HEK293 (cell line): ENCODE measurements around the gene ETV6.

Source experiments
- ATF2 ChIP-seq: fragments of 450-650 bp; formaldehyde crosslinking; IDR thresholded peaks from 2 replicates; pipeline ENCODE4 v1.5.1; 2016; ENCODE audit warnings: missing biosample characterization, missing genetic modification characterization, low read depth
- BCL11B ChIP-seq: fragments of 450-650 bp; formaldehyde crosslinking; IDR thresholded peaks from 2 replicates; pipeline ENCODE4 v1.5.1; 2016; ENCODE audit warnings: low read depth, missing biosample characterization, missing genetic modification characterization
- CTCF ChIP-seq: fragments of 450-650 bp; formaldehyde crosslinking; IDR thresholded peaks from 2 replicates; pipeline ENCODE4 v1.5.1; 2016; ENCODE audit warnings: missing biosample characterization, missing genetic modification characterization
- KLF1 ChIP-seq: fragments of 450-650 bp; formaldehyde crosslinking; IDR thresholded peaks from 2 replicates; pipeline ENCODE4 v1.5.1; 2016; ENCODE audit warnings: missing biosample characterization, missing genetic modification characterization
- PBX3 ChIP-seq: sonication (generic); formaldehyde crosslinking; IDR thresholded peaks from 2 replicates; pipeline ENCODE4 v1.8.1; 2022; ENCODE audit warnings: mild to moderate bottlenecking, moderate library complexity, missing genetic modification reagents
- SALL2 ChIP-seq: fragments of 450-650 bp; formaldehyde crosslinking; IDR thresholded peaks from 2 replicates; pipeline ENCODE4 v1.5.0; 2017; ENCODE audit warnings: missing biosample characterization, mild to moderate bottlenecking, missing genetic modification characterization, borderline replicate concordance
- ZBTB48 ChIP-seq: fragments of 450-650 bp; formaldehyde crosslinking; IDR thresholded peaks from 2 replicates; pipeline ENCODE4 v1.5.1; 2016; ENCODE audit warnings: missing biosample characterization, missing genetic modification characterization
- ZNF24 ChIP-seq: fragments of 450-650 bp; formaldehyde crosslinking; IDR thresholded peaks from 2 replicates; pipeline ENCODE4 v1.5.1; 2016; ENCODE audit warnings: missing biosample characterization, missing genetic modification characterization
- ZNF280C ChIP-seq: fragments of 450-650 bp; formaldehyde crosslinking; IDR thresholded peaks from 2 replicates; pipeline ENCODE4 v1.5.1; 2016; ENCODE audit warnings: missing biosample characterization, missing genetic modification characterization
- ZNF391 ChIP-seq: fragments of 450-650 bp; formaldehyde crosslinking; IDR thresholded peaks from 2 replicates; pipeline ENCODE4 v1.5.1; 2016; ENCODE audit warnings: low read depth, missing biosample characterization, missing genetic modification characterization, borderline replicate concordance
- ZNF423 ChIP-seq: fragments of 450-650 bp; formaldehyde crosslinking; IDR thresholded peaks from 2 replicates; pipeline ENCODE4 v1.5.1; 2016; ENCODE audit warnings: missing biosample characterization, missing genetic modification characterization
- ZNF692 ChIP-seq: fragments of 450-650 bp; formaldehyde crosslinking; IDR thresholded peaks from 2 replicates; pipeline ENCODE4 v1.5.1; 2016; ENCODE audit warnings: missing biosample characterization, missing genetic modification characterization
- ZNF701 ChIP-seq: fragments of 450-650 bp; formaldehyde crosslinking; IDR thresholded peaks from 2 replicates; pipeline ENCODE4 v1.5.1; 2016; ENCODE audit warnings: missing biosample characterization, missing genetic modification characterization
- ZSCAN18 ChIP-seq: fragments of 450-650 bp; formaldehyde crosslinking; IDR thresholded peaks from 2 replicates; pipeline ENCODE4 v1.5.1; 2016; ENCODE audit warnings: missing biosample characterization, missing genetic modification characterization

- TF ChIP-seq ZSCAN18 (tag by site-specific recombination) (no peak), ZNF423 (no peak), ATF2 (tag by site-specific recombination) (no peak), CTCF (tag by site-specific recombination) (no peak), ZNF692 (tag by site-specific recombination) (no peak), ZNF280C (tag by site-specific recombination) (no peak), KLF1 (tag by site-specific recombination) (no peak), ZNF391 (no peak), ZNF701 (tag by site-specific recombination) (no peak), PBX3 (CRISPR knock-in tag) (no peak), ZBTB48 (no peak), ZNF24 (tag by site-specific recombination) (no peak), SALL2 (tag by site-specific recombination) (no peak), BCL11B (tag by site-specific recombination) (no peak)
Observed at GRCh38 chr12:11793921-11794710, 144.6 kb downstream of the ETV6 start.
